ENCODE results near the gene BAIAP2.

Gene BAIAP2

DNA sequence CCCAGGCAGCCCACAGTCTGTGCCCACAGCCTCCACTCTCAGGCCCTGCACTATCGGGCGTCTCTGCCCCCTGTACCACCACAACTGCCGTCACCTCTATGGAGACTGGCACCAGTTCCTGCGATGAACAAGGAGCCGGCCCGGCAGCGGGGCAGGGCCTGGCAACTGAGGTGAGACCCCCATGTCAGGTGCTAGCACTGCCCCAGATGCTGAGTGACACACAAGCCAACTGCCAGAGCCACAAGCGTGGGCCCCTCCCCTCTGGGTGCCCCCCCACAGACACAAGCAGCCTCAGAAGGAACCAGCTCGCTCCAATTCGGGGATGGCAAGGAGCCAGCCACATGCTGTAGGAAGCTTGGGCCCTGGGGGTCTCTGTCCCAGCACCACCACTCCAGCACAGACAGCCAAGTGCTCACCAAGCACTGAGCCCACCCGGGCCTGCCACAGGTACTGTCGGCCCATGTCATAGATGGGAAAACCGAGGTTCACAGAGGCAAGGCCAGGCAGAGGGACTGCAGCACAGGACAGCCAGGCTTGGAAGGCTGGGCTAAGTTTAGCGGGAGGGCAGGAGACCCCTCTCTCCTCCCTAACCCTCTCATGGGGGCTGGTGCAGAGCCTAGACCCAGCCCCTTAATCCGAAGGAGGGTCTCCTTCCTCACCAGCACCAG is 128.9 kb downstream of the BAIAP2 start:
- DNase-seq = no peak

GRCh38 chr17:81164371-81165245 is 129.7 kb downstream of the BAIAP2 start:
- DNase-seq = no peak

- no peak for DNase-seq
Measured at GRCh38 chr17:81165246-81166032, 130.5 kb downstream of the BAIAP2 start, which contains the start of gene PVALEF. Gene PVALEF, plus strand, starts transcription at chr17:81165507. Its CDS starts 15,720 bp downstream, at chr17:81181227.

DNA sequence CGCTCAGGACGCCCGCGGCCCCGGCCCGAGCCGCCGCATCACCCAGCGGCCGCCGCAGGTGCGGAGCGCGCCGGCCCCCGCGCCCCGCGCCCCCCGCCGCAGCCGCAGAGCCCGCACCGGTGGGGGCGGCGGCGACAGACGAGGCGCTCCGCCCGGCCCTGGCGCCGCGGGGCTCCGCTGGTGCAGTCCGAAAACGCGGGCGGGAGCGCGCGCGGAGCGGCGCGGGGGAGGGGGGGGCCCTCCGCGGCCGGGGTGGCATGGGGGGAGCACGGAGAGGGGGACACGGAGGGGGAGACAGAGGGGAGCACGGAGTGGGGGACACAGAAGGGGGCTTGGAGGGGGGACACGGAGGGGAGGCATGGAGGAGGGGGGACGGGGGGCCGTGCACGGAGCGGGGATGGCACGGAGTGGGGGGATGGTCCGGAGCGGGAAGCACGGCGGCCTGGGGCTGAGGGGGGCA is 131.1 kb downstream of the BAIAP2 start, which contains the start of gene AATK:
Gene AATK, minus strand, starts transcription at position 189 of the 460 bp plus-strand sequence. CDS start 229 bp downstream, outside the sequence.
- no peak for DNase-seq

Data from NCI-H2029 (cell line).